Measurements from ENCODE around the gene VSTM4.

VSTM4 gene, protein sequence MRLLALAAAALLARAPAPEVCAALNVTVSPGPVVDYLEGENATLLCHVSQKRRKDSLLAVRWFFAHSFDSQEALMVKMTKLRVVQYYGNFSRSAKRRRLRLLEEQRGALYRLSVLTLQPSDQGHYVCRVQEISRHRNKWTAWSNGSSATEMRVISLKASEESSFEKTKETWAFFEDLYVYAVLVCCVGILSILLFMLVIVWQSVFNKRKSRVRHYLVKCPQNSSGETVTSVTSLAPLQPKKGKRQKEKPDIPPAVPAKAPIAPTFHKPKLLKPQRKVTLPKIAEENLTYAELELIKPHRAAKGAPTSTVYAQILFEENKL

DNA sequence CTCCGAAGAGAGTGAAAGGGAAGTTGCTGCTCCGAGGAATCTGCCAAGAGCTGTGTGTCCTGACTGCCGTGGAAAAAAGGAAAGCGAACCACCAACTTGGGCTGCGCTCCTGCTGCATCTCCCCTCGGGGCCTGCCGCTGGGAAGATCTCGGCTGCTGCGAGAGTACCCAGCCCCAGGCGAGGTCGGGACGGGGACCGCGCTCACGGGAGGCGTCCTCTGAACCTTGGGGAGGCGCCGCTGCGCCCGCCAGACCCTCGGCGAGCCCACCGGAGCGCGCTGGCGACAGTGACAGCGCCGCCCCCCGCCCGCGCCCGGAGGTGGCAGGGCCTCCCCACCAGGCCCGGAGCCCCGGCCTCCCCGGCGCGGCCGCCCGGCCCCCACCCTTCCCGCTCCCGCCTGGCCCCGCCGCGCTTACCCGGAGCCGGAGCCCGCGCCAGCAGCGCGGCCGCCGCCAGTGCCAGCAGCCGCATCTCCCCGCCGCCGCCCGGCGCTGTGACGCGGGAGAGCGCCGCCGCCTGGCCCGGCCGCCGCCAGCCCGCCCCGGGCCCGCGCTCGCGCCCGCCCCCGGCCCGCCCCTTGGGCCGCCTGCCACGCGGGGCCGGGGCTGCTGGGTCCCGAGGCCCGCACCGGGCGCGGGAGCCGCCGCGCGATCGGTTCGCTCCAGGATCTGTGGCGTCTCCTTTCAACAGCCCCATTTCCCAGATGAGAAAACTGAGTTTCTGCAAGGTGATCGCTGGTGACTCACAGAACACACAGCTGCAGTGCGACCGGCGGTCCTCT is at the start of gene VSTM4:
Gene VSTM4, minus strand, starts transcription at position 508 of the 781 bp plus-strand sequence. Its CDS starts 37 bp downstream, at position 471.
- DNase-seq (ENCODE audit: low spot score) = peak; percentile 31

DNA sequence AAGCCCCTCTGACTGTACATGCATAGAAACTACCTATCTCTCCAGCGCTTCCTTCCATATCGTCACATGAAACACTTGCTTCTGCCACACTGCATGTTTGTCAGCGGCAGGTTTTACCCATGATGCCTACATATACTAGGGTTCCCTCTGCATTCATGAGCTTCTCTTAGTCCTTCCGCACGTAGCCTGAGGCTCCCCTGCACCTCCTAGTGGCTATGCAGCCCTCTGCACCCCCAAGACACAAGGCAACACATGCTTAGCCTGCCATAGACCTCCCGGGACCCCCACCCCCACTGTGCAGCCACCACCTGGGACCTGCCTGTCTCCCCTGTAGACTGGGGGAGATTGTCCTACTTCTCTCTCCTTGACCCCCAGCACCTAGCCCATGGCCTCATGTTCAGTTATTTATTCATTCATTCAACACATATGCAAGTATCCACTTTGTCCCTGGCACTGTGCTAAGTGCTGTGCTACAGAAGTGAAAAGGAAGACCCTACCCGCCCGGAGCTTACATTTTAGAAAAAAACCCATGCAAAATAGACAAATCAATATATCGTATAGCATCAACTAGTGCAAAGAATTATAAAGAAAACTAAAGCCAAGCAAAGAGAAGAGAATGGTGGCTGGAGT is 49.4 kb upstream of the VSTM4 start:
- DNase-seq (ENCODE audit: low spot score) = no peak

DNA sequence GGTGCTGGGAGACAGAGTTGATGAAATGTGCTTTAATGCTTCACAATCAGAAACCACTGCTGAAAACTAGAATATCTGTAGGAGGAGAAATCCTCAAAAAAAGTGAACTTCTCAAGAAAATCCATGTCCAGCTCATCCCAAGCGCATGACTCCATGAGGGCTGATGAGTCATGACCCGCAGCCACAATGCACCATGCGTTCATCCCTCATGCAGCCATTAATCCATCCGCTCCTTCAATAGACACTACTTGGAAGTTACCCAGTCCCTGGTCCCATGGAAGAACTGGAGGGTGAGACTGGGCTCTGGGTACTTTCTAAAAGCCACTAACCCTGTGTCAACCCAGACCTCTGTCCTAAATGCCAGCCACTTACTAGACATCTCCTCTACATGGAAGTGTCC is 48.4 kb upstream of the VSTM4 start:
- DNase-seq (ENCODE audit: low spot score) = no peak

DNA sequence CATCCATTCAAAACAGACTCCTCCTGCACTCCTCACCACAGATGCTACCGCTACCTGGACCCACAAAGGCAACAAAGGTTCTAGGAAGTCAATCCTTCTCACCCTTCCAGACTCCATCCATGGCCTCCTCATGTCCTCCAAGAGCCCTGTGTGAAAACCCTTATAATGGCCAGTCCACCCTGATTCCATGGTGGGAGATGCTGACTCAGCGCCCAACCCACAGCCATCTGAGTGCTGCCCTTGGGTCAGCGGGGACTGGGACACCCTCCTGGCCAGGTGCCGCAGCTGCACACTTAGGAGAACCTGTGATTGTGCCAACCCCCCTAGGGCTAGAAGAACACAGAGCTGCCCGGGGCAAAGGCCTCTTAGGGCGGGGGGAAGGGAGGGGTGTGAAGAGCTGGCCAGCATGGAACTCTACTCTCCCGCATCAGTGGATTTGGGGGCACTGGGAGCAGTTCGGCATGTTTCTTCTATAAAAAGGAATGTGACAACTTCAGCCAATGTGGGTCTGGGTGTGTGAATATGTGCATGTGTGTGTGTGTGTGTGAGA is 47.5 kb upstream of the VSTM4 start:
- DNase-seq (ENCODE audit: low spot score) = no peak

DNA sequence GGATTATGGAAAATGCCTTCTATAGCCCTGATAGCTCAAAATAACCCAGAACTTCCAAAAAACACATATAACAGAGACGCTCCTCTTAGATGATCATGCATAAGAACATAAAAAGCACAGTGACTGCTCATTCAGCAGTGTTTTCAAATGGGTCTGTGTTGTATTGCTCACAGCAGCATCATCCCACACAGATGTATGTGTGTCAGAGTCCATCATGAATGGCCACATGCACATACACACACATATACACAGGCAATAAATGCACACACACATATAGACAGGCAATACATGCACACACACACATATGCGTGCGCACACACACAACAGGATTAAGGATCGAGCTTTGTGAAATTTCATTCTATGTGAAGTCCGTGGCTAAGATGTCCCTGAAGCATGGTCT is 46.7 kb upstream of the VSTM4 start:
- no peak for DNase-seq (ENCODE audit: low spot score)

DNA sequence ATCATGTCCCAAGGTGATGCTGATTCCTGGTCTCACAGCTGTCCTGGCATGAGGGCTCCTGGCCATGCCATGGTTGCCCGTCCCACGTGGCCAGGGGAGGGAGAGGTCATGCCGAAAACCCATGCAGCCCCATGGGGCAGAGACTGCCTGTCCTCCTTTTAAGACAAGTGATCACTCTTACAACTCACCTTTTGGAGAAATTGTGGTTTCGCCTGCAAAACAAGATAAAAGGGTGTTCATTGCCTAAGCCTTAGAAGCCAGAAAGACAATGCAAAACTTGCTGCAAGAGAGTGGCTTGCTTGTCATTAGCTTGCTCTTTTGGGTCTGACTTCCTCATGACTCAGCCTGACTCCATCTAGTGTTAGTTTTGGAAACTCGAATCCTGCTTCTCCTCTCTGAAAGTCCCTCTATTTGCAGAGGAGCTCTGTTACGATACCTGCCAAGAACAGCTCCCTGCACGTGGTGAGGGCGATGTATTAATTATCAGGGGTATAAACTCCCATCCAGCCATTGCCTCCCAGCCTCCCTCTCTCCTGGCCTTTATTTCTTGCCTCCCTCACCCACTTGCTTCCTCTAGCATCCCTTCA is 46.2 kb upstream of the VSTM4 start:
- peak; percentile 34 for DNase-seq (ENCODE audit: low spot score)

DNA sequence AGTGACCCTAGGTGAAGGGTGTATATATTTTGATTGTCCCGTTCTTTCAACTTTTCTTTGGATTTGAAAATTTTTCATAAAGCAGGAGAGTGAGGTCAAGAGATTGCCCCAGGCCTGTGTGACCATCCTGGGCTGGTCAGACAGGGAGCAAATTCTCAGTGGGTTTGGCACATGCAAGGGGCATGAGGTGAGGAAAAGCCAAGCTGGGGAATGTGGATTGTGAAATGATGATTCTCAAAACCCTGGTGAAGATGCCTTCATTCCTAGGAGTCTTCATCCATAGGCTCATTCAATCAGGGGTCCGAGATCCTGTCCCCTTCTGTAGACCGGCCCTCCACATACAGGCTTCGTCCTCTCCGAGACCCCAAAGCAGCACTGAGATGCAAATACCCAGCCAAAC is 45.5 kb upstream of the VSTM4 start:
- DNase-seq (ENCODE audit: low spot score) = no peak

DNA sequence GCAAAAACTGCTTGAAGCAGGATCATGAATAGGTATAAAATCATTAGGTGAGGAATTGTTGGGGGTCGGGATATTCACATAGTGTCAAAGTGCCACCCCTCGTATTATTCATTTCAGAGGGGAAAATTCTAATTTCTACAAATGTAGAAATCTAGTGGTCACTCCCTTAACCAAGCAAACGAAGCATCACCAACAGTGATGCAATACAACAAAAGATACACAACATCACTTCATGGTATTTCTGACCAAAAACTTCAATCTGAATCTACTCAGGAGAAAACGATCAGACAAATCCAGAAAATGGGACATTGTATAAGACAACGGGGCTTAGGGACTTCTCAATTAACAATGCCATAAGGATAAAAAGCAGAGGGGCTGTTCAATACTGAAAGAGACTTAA is 44.8 kb upstream of the VSTM4 start:
- DNase-seq (ENCODE audit: low spot score) = no peak

DNA sequence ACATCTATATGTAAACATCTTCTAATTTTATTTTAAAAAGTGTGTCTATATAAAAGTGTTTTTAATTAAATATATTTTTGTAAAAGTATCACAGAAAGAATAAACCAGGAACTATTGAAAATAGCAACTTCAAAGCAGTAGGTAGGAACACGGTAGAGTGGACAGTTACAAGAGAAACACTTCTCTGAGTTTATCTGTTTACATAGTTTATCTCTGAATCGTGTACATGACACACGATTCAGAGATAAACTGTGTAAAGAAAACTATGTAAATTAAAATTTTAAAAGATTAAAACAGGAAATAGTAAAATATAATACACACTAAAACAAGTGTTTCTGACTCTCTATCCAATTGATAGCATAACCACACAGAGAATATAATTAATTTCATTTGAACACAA is 43.6 kb upstream of the VSTM4 start:
- DNase-seq (ENCODE audit: low spot score) = no peak

DNA sequence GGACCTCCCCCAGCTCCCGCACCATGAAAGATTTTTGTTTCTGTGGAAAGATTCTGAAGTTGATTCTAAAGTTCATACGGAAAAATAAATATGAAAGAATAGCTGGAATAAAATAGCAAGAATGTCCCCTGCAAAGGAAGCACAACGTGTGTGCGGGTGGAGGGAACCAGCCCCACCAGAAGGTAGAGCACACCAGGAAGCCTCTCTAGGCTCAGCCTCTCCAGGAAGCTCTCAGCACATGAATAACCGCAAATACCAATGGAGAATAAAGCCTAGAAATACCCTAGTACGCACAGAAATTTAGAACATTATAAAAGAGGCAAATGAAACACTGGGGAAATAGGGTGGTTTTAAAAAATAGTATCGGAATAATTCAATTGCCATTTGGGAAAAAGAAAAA is 43.1 kb upstream of the VSTM4 start:
- no peak for DNase-seq (ENCODE audit: low spot score)

DNA sequence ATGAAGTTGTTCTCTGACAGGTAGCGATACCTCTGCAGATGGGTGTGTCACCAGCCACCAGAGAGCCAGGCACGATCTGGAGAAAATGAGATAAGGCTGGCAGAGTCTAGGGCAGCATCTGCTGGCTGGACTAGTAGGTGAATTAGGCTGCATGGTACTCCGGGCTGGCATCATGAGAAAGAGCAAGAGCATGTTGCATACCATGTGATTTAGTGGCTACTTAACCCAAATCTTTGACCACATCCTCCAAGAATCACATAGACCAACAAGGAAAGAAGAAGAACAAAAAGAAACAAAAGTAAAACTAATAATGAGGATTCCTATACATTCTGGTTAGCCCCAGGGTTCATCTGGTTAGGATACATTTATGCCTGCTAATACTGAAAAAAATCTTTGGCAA is 41.9 kb upstream of the VSTM4 start:
- no peak for DNase-seq (ENCODE audit: low spot score)

DNA sequence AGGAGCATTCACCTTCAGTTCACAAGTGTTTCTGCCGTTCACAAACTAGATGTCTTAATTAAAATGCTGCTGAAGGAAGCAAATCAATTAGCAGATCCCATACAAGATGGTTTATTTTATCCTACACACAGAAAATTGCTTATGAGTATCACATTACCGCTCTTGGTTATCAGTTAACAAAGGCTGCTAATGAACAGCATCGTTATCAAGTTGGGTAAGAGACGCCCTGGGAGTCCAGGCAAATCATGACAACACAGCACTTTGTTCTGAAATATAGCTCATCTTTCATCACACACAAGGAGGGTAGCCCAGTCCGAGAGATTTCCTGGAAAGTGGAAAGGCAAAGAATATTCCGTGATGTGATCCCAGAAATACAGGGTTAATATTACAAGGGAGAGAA is 39.3 kb upstream of the VSTM4 start:
- DNase-seq (ENCODE audit: low spot score) = no peak

DNA sequence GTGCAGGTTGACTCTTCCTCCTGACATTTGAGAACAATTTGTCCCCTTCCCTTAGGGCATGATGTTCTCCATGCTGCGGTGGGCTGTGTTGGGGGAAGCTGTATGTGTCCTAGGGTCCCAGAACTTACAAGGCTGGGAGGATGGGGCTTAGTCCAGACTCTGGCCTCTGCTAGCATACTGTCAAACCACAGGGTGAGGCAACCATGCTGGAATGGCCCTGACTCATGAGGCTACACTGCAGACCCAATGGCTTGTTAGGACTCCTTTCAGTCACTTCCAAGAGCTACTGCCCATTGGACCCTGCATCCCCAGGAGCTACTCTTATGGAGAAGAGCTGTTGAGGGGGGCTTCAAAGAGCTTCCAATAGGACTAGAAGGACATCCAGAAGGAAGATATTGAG is 38.6 kb upstream of the VSTM4 start:
- DNase-seq (ENCODE audit: low spot score) = no peak

DNA sequence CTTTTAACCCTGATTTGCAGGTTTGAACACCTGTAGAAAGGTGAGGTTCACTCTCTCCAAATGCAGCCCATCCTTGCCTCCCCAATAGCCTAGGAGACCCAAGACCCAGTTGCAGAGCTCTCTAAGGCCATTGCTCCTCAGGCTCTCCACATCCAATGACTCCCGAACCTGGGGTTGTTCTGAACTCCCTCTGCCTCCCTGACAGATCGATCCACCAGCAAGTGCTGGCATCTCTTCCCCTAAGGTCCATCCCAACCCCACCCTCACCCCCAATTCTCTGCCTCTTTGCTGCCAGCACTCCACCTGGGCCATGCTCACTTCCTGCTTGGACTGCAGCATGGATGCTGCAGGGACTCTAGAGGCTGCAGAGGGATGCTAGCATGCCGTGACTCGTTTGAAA is 37.8 kb upstream of the VSTM4 start:
- no peak for DNase-seq (ENCODE audit: low spot score)

DNA sequence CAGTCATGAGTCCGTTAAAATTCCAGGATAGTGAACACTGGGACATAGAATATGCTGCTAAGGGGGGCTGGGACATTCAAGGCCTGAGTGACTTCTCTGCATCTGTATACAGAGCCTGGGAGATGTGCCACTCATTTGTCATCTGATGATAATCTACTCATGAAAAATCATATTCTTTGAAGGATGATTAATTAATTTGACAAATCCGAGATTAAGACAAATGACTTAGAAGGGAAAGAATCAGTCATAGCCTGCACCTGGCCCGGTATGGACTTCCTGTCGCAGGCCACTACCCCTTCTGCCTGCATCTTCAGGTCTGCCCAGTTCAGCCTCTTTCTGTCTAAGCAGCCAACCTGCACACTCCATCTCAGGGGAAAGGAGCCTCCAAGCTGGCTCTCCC is 37.3 kb upstream of the VSTM4 start:
- no peak for DNase-seq (ENCODE audit: low spot score)

DNA sequence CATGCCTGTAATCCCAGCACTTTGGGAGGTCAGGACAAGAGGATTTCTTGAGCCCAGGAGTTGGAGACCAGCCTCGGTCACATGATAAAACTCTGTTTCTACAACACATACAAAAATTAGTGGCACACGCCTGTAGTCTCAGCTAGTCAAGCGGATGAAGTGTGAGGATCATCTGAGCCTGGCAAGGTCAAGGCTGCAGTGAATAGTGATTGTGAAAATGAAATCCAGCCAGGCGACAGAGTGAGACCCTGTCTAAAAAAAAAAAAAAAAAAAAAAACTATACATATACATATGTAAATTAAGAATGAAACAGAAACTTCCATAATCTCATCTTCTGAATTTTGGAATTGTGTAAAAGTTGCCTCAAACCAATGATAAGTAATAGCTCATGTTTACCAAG is 36.7 kb upstream of the VSTM4 start:
- DNase-seq (ENCODE audit: low spot score) = no peak

DNA sequence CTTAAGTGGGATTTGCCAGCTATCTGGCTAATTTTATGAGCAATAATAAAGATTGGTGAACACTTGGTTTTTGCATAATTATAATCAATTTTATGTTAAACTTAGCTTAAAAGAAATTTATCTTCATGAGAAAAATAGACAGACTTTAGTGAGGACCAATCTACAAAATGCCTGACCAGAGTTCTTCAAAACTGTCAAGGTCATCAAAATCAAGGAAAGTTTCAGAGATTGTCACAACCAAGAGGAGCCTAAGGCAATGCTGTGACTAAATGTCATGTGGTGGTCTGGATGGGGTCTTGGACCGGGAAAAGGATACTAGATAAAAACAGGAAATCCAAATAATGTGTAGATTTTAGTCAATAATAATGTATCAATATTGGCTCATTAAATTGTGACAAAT is 36.2 kb upstream of the VSTM4 start:
- DNase-seq (ENCODE audit: low spot score) = no peak

DNA sequence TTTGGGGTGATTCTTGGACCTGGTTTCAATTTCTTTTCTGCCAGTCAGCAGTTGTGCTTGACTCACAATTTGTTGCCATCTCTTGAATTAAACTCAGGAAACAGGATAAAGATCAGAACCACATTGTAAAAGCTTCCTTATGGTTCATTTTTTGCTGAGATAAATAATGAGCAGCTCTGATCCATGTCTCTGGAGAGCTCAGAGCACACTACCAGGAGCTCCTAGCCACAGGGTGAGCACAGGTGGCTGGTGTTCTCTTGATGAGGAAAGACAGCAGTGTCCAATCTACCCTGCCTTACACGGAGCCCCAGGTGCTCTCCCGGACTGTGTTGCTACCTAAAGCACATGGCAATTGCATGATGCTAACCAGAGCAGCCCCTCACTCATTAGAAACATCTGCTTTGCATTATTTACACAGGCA is 35.7 kb upstream of the VSTM4 start:
- no peak for DNase-seq (ENCODE audit: low spot score)

DNA sequence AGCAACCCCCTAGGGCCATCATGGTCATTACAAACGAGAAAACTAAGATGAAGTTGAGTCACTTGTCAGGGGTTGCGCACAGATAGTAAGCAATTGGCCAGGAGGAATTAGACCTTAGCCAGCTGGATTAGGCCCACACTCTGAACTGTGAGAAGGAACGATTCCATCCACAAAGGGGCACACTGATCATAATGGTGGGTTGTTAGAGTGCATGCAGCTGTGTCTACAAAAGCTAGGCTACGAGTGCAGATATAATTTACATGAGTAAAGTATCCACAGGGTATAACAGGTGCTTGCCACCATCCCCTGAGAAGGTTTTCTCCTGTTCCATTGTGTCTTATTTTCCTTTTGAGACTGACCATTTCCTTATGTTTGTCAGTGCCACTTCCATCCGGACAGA is 35.1 kb upstream of the VSTM4 start:
- DNase-seq (ENCODE audit: low spot score) = no peak

DNA sequence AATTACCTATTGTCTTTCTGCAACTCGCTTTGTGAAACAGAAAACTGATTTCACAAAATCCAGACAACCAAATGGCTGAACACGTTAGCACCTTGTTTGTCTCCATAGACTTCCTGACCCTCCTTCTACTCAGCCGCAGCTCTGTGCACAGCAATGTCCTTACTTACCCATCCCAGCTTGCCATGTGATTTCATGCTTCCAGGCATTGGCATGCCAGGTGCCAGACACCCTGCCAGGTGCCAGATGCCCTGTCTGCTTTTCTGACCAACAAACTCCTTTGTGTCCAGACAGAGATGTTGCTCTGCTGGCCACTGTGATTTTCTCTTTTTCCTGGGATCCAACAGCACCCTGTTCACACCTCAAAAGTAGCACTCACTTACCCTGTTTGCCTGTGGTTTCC is 34.6 kb upstream of the VSTM4 start:
- no peak for DNase-seq (ENCODE audit: low spot score)

DNA sequence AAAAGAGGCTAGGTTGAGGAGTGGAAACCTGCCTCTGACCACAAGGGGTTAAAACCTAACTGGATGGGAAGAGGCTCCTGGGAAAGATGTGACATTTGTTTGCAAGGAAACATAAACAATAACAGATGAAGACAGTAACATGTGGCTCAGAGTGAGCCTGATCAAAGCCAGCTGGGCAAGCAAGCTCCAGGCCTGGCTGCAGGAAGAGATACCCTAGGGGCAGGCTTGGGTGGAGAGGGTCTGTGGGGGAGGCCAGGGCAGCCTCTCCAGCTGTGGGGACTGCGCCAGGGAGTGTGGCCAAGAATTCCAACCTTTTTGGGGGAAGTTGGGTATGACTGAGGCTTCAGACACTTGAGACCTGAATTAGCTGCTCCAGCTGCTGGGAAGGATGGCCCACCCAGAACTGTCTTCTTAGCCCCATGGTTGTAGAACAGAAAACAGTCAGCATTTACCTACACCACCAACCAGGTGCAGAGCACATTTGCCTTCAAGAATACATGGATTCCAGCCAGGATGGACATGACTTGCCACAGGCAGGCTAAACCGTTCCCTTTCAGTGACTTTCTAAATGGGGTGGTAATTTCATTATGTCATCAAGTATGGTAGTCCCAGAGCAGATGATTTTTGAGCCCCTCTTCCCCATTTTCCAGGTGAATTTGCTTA is 28.9 kb upstream of the VSTM4 start:
- DNase-seq (ENCODE audit: low spot score) = no peak

DNA sequence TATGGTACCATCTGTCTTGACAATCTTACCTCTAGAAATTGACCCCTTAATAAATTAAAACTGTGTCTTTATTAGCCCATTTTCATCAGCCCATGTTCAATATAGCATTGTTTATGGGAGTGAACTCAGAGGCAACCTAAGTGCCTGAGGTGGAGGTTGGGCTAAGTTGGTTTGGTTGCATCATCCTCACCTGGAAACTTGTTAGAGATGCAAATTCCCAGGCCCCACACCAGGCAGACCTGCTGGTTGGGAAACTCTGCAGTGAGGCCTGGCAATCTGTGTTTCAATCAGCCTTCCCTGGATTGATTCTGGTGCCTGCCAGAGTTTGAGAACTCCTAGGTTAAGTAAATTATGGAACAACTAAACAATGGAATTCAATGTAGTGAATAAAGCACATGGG is 27.9 kb upstream of the VSTM4 start:
- DNase-seq (ENCODE audit: low spot score) = no peak
